B cell (primary cell): ENCODE data around the gene PPP3R1. TPM values are rescaled to one million over a fixed set of nuclear protein-coding genes. Genes with fewer than 3 reads are reported as not detected.

ENCODE experiments used
- ATAC-seq: fragments of 200-7000 bp; cut with Tn5 transposase; one replicate; pipeline ENCODE4 v1.10.0; 2021; ENCODE audit warnings: low read depth, mild to moderate bottlenecking, moderate number of reproducible peaks, moderate library complexity
- CTCF ChIA-PET: fragments of 350-600 bp; sonication (Branson Sonifier 250); formaldehyde crosslinking; loops from one replicate; lab custom pipeline; 2021; ENCODE audit warnings: antibody characterized with exemption, inconsistent platforms; lab: Charles Lee
- POLR2A ChIA-PET: fragments of 350-600 bp; sonication (Branson Sonifier 250); formaldehyde crosslinking; loops from one replicate; lab custom pipeline; 2021; ENCODE audit warnings: antibody characterized with exemption; lab: Charles Lee
- DNase-seq: peaks from one replicate; pipeline ENCODE4 v3.0.0; 2013
- H2AFZ ChIP-seq: 2 replicates; pipeline ENCODE4 v1.6.1; 2012; ENCODE audit warnings: mild to moderate bottlenecking, low read depth, low read length; ENCODE audit not compliant: insufficient read depth, poor library complexity, severe bottlenecking
- H3K27ac ChIP-seq, 2 donors: 1 replicate in 1 of 2; 2 replicates in 1 of 2; pipeline ENCODE4 v1.5.1; 2012 to 2013; ENCODE audit warnings: low read length in 2 of 2, mild to moderate bottlenecking in 2 of 2, moderate library complexity in 1 of 2
- H3K27me3 ChIP-seq, 4 experiments: fragments of 200-600 bp in 1 of 4; sonication (generic) in 1 of 4; replicated peaks in 1 of 4; 1 replicate in 2 of 4; 2 replicates in 2 of 4; pipeline versions ENCODE4 v1.6.1 to v1.7.0; 2013 to 2016; ENCODE audit warnings: low read length in 3 of 4, mild to moderate bottlenecking in 2 of 4, mixed read lengths in 1 of 4, moderate library complexity in 1 of 4; ENCODE audit not compliant: insufficient read depth in 4 of 4, control insufficient read depth in 3 of 4; ENCODE audit errors: control extremely low read depth in 1 of 4
- H3K36me3 ChIP-seq, 2 experiments: replicated peaks in 1 of 2; 1 replicate in 1 of 2; 2 replicates in 1 of 2; pipeline versions ENCODE4 v1.6.1 to v1.7.1; 2013; ENCODE audit warnings: low read length in 1 of 2; ENCODE audit not compliant: insufficient read depth in 2 of 2, control insufficient read depth in 1 of 2; ENCODE audit errors: control extremely low read depth in 1 of 2, extremely low read depth in 1 of 2
- H3K4me1 ChIP-seq, 2 donors: fragments of 200-600 bp in 1 of 2; sonication (generic) in 1 of 2; 1 replicate in 1 of 2; 2 replicates in 1 of 2; pipeline versions ENCODE4 v1.5.1 to v1.6.1; 2013 to 2017; ENCODE audit warnings: low read length in 2 of 2; ENCODE audit not compliant: control insufficient read depth in 2 of 2, insufficient read depth in 2 of 2
- H3K4me2 ChIP-seq: replicated peaks from 2 replicates; pipeline ENCODE3; 2012; ENCODE audit warnings: mild to moderate bottlenecking, low read depth, low read length; ENCODE audit not compliant: poor library complexity, severe bottlenecking
- H3K4me3 ChIP-seq, 5 experiments: fragments of 200-600 bp in 1 of 5; sonication (generic) in 1 of 5; 1 replicate in 3 of 5; 2 replicates in 2 of 5; pipeline versions ENCODE4 v1.5.1 to v1.7.0; 2011 to 2016; ENCODE audit warnings: low read length in 4 of 5, mild to moderate bottlenecking in 4 of 5, low read depth in 2 of 5, control low read depth in 1 of 5, moderate library complexity in 1 of 5; ENCODE audit not compliant: insufficient read depth in 1 of 5; ENCODE audit errors: control extremely low read depth in 1 of 5, extremely low read depth in 1 of 5
- H3K79me2 ChIP-seq: fragments of 200-600 bp; sonication (generic); one replicate; pipeline ENCODE4 v1.6.0; 2016; ENCODE audit warnings: low read length; ENCODE audit not compliant: control insufficient read depth, insufficient read depth
- H3K9ac ChIP-seq: fragments of 200-600 bp; sonication (generic); 2 replicates; pipeline ENCODE4 v1.6.1; 2017; ENCODE audit warnings: mild to moderate bottlenecking, low read length, moderate library complexity
- H3K9me3 ChIP-seq, 3 donors: one replicate each; pipeline versions ENCODE4 v1.6.1 to v1.7.1; 2013; ENCODE audit warnings: low read length in 2 of 3; ENCODE audit not compliant: control insufficient read depth in 2 of 3, insufficient read depth in 1 of 3; ENCODE audit errors: control extremely low read depth in 1 of 3
- H4K20me1 ChIP-seq: 2 replicates; pipeline ENCODE4 v1.6.0; 2012; ENCODE audit warnings: mild to moderate bottlenecking, low read length; ENCODE audit not compliant: insufficient read depth, control insufficient read depth, poor library complexity, severe bottlenecking
- H3K27ac Mint-ChIP-seq: one replicate; pipeline ENCODE4 v1.8.0; 2021; ENCODE audit warnings: mixed read lengths
- H3K27me3 Mint-ChIP-seq: one replicate; pipeline ENCODE4 v1.8.0; 2021; ENCODE audit warnings: mixed read lengths
- H3K4me1 Mint-ChIP-seq: one replicate; pipeline ENCODE4 v1.8.0; 2021; ENCODE audit warnings: mixed read lengths
- H3K4me3 Mint-ChIP-seq: one replicate; pipeline ENCODE4 v1.8.0; 2021; ENCODE audit warnings: mixed read lengths
- H3K9me3 Mint-ChIP-seq: one replicate; pipeline ENCODE4 v1.8.0; 2022; ENCODE audit warnings: mixed read lengths; ENCODE audit not compliant: insufficient read depth
- CTCF ChIP-seq: fragments of 200-600 bp; IDR thresholded peaks from one replicate; pipeline ENCODE4 v1.8.0; 2022; ENCODE audit warnings: antibody characterized with exemption, mild to moderate bottlenecking
- EZH2 ChIP-seq: IDR thresholded peaks from 2 replicates; pipeline ENCODE4 v1.6.1; 2012; ENCODE audit warnings: borderline replicate concordance, low read depth, mild to moderate bottlenecking, moderate library complexity, low read length; ENCODE audit not compliant: insufficient read depth, poor library complexity, severe bottlenecking
- WGBS: methylation state at CpG from one replicate; pipeline ENCODE4 v1.1.5; 2013; ENCODE audit warnings: missing lambda C conversion rate; ENCODE audit not compliant: insufficient coverage; 5-methylcytosine and 5-hydroxymethylcytosine counted together
- intact Hi-C: fragments of 100-400 bp; cut with micrococcal nuclease; formaldehyde crosslinking; loops from one replicate; pipeline ENCODE4 v1.10.0; 2022
- polyA plus RNA-seq: library from polyadenylated mRNA; depleted of rRNA; stranded (reverse); fragments of >200 nt; gene quantifications from 2 replicates; pipeline ENCODE4 v1.2.3, GENCODE V29; 2012
- total RNA-seq, 2 donors: library from RNA; stranded (reverse); fragments of 120-200 nt in 1 of 2; gene quantifications; 1 replicate in 1 of 2; 2 replicates in 1 of 2; pipeline versions ENCODE4 v1.2.3 to v1.2.4, GENCODE V29; 2013 to 2022

Gene PPP3R1
- total and polyA plus RNA-seq, 2 donors (not counting 1 experiment from before 2014, with no cell fraction given): 17.9 to 55.6 TPM

- peaks cover 100% of the 10 kb centered on the region for H3K79me2 ChIP-seq
- Mint-ChIP-seq H3K27me3 (no peaks in the 10 kb centered on the region), H3K9me3 (no peaks in the 10 kb centered on the region), H3K4me1 (peaks cover 27% of the 10 kb centered on the region), H3K27ac (no peak overlapping the region), H3K4me3 (no peak overlapping the region)
- ChIA-PET POLR2A (no interaction called here), CTCF (interaction anchor here (1.3 to 3.4 kb wide), 3 partner anchors 9 to 122 kb away, joined by 4 to 12 read pairs (median 6); no protein-coding TSS in a partner anchor)
- peaks cover 63 to 80% of the 10 kb centered on the region in 2 donors for H3K4me1 ChIP-seq
- 80% methylated on average over 2 of the region's 4 CpGs for WGBS
- DNase-seq (no peak), ATAC-seq (no peak)
- intact Hi-C loops: no loop called here
- no peaks in the 10 kb centered on the region for H3K27me3 ChIP-seq
- no peaks in the 10 kb centered on the region for H3K9me3 ChIP-seq
- TF ChIP-seq CTCF (no peak), EZH2 (no peak)
- no peak overlapping the region for H3K9ac ChIP-seq
- no peak overlapping the region for H2AFZ ChIP-seq
- no peak overlapping the region for H3K4me3 ChIP-seq
- H3K27ac ChIP-seq: peak overlapping the region in 1 of 2 donors; percentile 53
- peaks cover 0 to 6% of the 10 kb centered on the region in 2 experiments for H3K36me3 ChIP-seq
- H4K20me1 ChIP-seq: peaks cover 91% of the 10 kb centered on the region
- peak overlapping the region; percentile 15 for H3K4me2 ChIP-seq
Measured at GRCh38 chr2:68245066-68245465, 7.3 kb downstream of the PPP3R1 start.

- H3K9ac ChIP-seq: no peak overlapping the region
- peaks cover 65 to 80% of the 10 kb centered on the region in 2 donors for H3K4me1 ChIP-seq
- peak overlapping the region in 1 of 2 donors; percentile 17 for H3K27ac ChIP-seq
- H3K4me2 ChIP-seq: no peak overlapping the region
- peaks cover 100% of the 10 kb centered on the region for H3K79me2 ChIP-seq
- WGBS: 83% methylated on average over 1 of the region's 2 CpGs
- peaks cover 0 to 6% of the 10 kb centered on the region in 2 experiments for H3K36me3 ChIP-seq
- intact Hi-C loops: no loop called here
- ChIA-PET POLR2A (no interaction called here), CTCF (interaction anchor here (1.3 to 3.4 kb wide), 3 partner anchors 8 to 122 kb away, joined by 4 to 12 read pairs (median 6); no protein-coding TSS in a partner anchor)
- no peaks in the 10 kb centered on the region for H3K9me3 ChIP-seq
- ATAC-seq (no peak), DNase-seq (no peak)
- no peaks in the 10 kb centered on the region for H3K9me3 Mint-ChIP-seq
- peaks cover 28% of the 10 kb centered on the region for H3K4me1 Mint-ChIP-seq
- no peak overlapping the region for H3K27ac Mint-ChIP-seq
- no peaks in the 10 kb centered on the region for H3K27me3 ChIP-seq
- H2AFZ ChIP-seq: no peak overlapping the region
- H4K20me1 ChIP-seq: peaks cover 97% of the 10 kb centered on the region
- H3K4me3 Mint-ChIP-seq: no peak overlapping the region
- TF ChIP-seq EZH2 (no peak), CTCF (no peak)
- H3K4me3 ChIP-seq: no peak overlapping the region
- H3K27me3 Mint-ChIP-seq: no peaks in the 10 kb centered on the region
Measured at GRCh38 chr2:68244456-68244855, 7.9 kb downstream of the PPP3R1 start.
